Stimulated activated CD8-positive, alpha-beta memory T cell treated with anti-CD3 and anti-CD28 coated beads, Interleukin-15, amount 100 ng/mL, for 24 hours (primary cell): ENCODE measurements around the gene GLCE.
"Not testable (repeated sequence)": the region's sequence is repeated elsewhere in the genome, so short reads cannot be mapped to it uniquely, and the experiment has no call there.

Source experiments
- DNase-seq: peaks from one replicate; pipeline ENCODE4 v3.0.0-alpha.2; 2020; ENCODE audit warnings: low read depth

GLCE gene

DNA sequence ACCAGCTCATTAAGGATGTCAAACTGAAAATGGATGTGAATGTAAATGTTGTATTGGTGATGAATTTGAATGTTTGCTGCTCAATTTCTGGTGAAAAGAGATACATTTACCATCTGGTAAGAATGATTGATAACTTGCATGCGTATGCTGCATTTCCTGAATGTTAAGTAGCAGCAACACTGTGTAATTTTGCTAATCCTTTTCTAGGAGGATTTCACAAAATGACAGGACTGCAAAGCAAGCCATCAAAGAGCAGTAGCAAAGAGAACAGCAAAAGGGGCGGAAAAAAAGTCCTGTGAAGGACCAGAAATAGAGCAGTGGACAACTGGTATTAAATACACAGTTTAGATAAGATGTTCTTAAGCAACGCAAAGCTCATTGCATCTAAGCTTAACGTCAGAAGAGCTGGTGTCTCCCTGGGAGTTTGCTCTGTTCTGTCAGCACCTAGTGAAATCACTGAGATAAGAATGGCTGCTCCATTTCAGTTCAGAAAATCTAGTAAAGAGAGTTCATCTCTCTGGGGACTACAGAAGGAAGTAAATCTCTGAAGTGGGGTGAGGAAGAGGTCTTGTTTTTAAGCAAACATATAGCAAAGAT, 114.7 kb downstream of the GLCE start:
- no peak for DNase-seq

DNA sequence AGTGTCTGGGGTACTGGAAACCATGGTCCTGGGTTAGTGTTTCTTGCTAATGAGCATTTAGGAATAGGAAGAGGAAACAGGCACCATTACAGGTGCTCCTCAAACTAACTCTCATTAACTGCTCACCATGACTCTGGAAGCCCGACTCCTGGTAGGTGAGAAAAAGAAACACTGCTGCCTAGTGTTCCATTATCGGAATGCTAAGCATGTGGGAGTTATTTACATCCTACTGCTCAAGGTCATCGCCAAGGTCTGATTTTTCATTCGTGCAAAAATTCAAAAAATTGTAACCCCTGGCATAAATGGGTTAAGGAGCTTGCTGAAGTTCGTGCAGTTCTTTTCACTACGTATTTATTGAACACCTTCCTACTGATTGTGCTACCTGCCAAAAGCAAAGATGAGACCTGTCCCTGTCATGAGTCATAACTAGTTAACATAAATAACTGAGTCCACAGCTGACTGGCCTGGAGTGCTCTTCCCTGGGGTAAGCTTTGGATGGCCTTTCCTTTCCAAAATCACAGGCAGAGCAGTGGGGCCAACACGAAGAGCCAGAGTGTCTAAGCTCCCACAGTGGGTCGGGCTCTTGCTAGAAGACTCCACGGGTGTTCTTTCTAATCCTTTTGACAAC, 115.6 kb downstream of the GLCE start:
- no peak for DNase-seq

DNA sequence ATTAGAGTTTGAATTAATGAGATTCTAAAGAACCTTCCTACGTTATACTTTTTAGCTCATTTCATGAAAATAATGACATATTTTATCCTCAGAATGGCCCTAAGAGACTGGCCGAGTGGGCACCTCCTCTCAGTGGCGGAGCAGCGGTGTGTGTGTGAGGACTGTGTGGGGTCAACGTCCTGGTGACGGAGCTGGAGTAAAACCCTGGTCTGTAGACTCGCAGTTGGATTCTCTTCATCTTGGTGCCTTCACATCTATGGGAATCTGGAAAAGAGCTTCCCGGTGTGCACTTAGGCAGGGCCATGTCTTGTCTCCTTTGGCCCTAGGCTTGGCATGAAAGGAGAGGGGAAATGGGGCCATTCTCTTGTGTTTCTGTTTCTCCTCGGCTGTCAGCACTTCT, 116.9 kb downstream of the GLCE start:
- DNase-seq, result no peak

DNA sequence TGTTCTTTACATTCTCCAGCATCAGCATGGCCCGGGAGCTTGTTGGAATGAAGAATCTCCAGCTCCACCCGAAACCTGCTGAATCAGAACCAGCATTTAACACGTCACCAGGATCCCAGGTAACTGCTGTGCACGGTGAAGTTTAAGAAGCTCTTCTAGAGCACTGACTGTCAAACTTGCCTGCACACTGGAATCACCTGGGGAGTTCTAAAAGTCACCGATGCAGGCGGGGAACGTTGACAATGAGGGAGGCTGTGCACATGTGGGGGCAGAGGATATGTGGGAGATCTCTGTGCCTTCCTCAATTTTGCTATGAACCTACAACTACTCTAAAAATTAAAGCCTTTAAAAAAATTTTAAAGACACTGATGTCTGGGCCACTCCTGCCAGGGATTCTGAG, 119.2 kb downstream of the GLCE start:
- no peak for DNase-seq

DNA sequence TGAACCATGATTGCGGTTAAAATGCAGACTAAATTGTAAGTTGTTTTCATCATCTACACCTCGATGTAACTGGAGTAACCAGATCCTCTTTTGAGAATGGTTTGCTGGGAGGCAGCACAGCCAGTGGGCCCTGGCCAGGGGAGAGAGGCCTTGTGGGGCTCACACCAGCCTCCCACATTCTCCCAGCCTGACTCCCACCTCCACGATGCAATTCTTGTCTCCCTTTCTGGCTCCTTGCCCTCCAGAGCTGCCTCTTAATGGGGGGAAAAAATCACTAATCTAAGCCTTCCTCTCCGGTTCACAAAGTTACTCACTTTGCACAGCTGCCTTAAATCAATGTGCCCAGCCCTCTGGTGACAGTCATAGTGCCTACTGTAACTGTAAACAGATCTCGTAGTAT, 120.3 kb downstream of the GLCE start:
- no peak for DNase-seq

DNA sequence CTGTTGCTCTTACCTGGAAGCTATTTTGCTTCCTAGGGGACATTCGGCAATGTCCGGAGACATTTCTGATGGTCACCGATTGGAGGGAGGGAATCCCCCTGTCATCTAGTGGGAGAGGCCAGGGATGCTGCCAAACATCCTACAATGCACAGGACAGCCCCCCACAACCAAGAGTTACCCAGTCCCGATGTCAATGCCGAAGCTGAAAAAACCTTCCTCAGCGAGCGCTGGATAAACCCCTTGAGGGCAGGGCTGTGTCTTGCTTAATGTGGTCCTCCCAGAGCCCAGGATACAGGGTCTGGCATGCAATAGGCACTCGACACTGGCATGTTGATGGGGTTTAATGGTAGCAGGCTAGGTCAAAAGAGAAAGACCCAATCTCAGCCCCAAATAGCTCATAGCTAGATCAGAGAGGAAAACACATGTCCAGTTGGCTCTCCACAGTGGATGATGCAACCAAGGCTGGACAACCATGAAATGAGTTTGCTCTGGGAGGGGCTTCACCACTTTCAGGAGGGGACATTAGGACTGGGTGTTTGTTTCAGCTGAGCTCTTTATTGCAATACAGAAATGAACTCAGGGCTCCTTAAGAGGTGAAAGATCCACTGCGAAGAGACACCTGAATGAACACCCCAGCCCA, 121.8 kb downstream of the GLCE start:
- no peak for DNase-seq

DNA sequence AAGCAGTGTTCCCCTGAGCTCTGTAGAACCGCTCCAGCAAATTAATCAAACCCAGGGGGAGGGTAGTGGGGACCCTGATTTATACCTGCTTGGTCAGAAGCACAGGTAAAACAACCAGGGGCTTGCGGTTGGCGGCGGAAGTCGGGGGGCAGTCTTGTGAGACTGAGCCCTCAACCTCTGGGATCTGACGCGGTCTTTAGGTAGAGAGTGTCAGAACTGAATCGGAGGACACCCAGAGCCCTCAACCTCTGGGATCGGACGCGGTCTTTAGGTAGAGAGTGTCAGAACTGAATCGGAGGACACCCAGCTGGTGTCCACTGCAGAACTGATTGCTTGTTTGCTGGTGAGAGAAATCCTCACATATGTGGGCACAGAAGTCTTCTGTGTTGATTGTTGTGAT, 125.4 kb downstream of the GLCE start:
- no peak for DNase-seq

DNA sequence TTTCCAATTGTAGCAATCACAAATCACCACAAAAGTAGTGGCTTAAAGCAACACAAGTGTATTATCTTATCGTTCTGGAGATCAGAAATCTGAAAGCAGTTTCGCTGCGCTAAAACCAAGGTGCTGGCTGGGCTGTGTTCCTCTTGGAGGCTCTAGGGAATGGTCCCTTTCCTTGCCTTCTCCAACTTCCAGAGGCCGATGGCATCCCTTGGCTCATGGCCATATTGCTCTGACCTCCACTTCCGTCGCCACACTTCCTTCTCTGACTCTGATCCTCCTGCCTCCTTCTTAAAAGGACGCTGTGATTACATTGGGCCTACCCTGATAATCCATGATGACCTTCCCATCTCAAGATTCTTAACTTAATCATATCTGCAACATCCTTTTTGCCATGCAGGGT, 127.6 kb downstream of the GLCE start:
- no peak for DNase-seq

DNA sequence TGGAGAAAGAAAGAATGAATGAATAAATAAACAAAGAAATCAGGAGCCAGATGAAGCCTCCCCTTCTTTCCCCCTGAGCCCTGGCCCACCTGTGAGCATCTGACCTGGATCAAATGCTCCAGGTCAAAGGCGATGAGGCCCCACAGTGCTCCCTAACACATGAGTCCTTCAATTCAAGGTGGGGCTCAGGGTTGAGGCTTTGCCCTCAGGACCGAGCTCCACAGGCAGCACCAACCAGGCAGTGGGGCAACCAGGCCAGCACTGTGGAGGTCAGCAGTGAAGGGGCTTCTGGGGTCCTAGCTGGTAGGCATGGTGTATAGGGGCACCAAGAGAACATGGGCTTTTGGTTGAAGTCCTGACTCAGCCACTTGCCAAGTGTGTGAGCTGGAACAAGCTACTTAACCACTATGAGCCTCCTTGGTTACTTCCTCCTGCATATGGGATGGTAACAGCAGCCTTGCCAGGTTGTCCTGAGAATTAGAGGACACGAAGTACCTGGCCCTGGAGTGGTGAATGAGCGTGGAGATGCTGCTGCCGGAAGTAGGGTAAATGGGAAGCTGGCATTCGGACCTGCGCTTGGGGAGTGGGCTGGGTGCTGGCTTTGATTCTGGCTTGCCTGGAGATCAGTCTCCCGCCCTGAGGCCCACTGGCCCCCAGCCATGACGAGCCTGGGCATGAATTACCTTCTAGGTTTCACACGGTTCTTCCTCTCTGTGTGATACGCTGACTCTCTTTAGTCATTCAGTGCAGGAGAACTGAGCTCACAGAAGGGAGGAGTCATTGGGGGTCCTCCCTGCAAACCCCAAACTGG, 128.3 kb downstream of the GLCE start:
- DNase-seq, result no peak

DNA sequence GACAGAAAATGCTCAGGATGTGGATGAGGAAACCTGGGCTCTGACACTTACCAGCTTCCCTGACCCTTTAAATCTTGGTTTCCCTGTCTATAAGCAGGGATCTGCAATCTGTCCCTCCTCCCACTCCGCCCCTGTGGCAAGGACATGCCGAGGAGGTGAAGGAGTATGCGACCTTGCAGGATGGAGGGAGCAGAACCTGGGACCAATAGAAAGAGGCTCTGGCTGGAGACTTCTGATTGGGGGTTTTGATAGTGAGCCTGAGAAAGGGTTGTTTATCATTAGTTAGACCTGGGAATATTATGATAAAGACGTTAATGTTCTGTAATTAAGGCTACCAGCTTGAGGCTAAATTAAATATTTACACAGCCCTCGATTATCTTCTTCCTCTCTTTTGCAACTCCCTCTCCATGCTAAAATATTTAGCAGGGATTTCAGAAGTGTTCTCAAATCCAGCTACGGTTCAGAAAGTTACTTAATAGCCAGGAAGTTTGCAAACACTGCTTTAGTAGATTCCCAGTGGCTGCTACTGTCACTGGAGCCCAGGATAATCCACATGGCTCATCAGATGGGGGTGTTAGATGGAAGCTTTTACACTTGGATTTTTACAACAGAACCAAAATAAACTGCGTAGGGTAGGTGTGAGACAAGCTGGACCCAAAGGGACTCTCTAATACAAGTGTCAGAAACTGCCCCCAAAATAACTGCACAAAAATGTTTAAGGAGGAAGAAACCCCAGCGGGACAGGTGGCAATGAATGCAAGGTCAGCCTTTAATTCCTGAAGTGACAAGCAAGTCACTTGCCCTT, 129.1 kb downstream of the GLCE start:
- DNase-seq, result no peak

DNA sequence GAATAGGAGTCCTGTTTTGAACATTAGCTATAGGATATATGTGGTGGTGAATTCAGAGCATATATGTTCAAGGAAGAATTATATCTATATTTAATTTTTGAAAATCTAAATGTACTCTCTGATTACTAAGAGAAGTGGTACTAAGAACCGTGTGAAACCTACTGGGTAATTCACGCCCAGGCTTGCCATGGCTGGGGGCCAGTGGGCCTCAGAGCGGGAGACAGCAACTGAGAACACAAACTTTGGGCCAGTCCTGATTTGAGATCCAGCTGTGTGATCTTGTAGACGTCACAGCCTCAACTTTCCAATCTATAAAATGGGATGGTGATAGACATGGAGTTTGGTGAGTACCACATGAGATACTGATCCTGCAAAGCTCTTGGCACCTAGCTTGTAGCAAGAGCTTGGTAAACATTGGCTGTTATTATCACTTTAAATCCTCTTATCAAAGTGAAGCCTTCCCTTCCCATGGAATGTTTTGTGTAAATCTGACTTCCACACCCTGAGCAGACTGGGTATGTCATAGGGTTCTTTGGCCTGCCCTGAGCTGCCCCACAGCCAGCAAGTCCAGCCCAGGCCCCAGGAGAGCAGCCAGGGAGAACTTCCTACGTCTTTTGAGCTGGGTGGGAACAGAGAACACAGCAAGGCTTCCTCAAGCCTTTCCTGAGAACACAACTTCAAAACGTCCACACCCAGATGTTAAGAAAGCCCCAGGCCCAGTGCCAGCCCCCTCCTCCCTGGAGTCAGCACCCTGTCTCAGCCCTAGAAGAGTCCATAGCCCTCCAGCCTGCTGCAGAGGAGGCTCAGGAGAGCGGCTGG, 130.1 kb downstream of the GLCE start:
- DNase-seq, result no peak

DNA sequence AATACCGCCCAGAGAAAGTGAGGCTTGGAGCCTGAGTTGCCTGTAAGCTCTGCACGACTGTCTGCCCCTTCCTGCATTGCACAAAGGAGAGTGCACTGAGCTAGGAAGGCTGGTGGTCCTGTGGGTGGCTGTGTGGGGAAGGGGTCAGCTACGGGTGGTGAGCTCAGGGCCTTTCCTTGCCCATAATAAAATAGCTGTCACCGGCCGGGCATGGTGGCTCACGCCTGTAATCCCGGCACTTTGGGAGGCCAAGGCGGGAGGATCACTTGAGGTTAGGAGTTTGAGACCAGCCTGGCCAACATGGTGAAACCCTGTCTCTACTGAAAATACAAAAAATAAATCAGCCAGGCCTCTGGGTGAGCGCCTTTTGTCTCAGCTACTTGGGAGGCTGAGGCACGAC, 131.2 kb downstream of the GLCE start:
- not testable (repeated sequence) for DNase-seq

DNA sequence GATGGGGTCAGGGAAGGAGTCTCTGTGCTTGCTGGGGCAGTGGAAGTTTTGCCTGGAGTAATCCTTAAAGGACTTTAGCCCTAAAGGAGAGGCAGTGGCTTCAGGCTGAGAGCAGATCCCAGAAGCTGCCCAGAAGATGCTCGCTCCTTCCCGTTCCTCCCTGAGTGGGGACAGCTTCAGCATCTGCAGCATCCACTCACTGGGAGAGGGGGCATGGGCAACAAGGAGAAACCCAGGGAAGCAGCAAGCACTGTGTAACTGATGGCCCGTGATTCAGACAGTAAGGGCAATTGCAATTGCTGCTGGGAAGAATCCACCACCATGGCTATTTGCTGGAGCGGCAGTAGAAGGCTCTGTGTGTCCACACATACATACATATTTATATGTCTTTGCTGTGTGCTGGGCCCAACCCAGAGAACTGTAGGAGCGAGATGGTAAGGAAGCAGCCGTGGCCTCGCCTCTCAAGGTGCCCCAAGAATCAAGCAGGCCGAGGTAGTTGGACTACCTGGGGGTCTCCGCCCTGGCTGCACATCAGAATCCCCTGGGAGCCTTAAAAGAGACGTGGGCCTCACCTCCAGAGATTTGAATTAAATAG, 132.5 kb downstream of the GLCE start:
- DNase-seq, result no peak

DNA sequence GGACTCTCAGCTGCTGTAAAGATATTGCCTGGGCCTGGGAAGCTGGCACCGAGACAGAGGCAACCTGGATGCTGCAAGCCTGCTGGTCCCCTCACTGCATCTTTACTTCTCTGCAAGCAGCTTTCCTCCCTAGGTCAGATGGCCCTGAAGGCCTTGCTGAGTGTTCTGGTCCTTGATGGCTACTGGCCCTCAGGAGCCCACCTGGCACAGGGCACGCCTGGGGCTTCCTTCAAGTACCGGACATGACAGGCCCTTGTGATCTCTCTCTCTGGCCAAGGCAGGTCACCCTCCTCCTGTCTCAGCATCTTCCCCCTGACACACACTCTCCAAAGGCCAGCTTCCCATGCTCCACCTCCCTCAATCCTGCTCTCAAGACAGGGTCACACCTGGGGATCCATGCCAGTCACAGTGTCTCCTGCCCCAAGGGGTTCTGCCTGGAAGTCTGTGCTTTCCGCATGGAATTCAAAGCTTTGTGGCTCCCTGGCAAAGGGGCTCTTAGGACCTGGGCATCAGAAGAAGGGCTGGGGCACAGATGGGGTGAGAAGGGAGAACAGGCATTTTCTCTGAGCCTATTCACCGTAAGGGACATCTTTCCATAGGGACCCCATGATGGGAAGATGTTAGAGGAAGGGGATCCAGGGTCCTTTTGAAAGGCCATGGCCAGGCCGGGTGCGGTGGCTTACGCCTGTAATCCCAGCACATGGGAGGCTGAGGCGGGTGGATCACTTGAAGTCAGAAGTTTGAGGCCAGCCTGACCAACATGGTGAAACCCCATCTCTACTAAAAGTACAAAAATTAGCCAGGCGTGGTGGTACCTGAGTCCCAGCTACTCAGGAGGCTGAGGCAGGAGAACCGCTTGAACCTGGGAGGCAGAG, 133.5 kb downstream of the GLCE start:
- no peak for DNase-seq

DNA sequence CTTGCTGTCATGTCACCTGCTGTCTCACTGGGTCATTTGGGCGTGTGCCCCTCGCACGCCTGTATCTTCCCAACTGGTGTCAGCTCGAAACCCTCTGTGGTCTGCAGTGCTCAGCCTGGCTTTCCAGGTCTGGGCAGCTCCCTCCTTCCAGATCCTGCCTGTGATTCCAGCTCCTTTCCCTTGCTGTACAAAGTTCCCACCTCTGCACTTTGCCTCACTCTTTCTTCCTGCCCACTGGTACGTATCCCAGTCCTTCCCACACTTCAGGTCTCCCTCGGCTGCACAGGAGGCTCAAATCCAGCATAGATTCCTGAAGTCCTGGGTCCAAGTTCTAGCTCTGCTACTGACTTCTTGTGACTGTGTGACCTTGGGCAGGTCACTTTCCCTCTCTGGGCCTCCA, 136.2 kb downstream of the GLCE start:
- DNase-seq, result no peak

DNA sequence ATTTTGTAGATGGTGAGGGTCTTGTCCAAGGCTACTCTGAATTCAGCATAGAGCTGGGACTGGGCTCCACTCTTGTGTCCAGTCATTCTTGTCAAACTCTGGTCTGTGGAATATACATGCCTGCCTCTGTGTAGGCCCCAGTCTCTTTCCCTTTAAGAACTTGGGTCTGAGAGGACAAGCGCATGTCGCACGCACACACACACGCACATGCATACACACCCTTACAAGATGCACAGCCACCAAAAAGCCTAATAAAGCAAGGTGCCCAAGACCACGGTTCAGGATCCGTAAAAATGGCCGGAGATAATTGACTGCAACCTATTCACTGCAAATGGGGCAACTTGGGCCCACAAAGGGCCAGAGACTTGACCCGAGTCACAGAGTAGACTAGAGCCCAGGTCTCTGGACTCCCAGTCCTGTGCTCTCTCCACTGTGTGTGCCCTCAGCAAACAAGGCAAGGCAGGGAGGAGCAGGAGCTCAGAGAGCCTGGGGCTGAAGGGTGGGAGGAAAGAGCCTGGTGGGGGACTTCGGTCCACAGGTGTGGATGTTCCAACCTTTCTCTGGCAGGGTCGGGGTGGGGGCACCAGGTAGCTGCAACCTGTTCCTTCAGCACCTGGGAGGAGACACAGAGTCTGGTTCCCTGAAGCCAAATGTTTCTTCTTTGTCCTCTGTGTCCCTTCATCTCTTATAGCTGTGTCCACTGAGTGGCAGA, 137.4 kb downstream of the GLCE start:
- DNase-seq, result no peak

DNA sequence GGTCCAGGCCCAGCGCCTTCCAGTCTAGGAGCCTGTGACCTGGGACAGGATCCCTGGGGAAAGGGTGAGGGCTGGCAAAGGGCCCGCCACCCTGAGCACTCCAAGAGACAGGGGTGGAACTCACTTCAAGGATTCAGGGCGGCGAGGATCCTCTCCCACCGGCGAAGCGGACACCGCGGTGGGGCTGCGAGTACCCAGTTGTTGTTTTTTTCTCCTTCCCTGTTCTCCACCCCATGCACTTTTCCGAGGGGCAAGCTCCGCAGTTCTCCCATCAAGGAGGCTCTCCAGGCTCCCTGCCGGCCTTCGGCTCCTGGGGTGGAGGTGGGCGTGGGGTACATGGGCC, 137.9 kb downstream of the GLCE start:
- no peak for DNase-seq

DNA sequence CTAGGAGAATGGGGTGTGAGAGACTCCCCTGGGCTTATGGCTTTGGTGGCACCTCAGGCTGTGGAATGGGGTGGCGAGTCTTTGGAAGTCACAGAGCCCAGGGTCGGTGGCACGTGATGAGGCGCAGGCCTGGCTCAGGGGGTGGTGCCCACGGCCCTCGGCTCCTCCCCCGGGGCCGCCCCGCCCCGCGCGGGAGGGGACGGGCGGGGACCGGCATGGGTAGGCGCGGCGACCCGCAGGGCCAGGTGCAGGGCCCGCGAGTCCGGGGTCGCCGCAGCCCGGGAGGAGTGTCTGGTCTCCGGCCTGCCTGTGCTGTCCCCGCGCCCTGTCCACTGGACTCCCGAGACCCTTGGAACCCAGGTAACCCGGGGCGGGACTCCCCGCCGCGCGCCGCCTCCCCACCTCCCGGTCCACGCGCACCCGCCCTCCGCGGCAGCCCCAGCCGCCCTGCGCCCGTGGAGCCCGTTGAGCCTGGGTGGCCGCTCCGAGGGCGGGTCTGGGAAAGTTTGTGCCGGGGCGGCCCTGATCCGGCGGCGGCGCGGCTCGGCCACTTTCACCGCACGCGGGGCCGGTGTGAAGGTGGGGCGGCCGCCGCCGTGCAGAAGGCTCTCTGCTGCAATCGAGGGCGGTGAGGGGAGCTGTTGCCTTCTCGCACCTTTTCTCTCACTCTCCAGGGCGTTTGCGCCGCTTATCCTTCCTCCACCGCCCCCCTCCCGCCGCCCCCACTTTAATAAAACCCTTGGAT, 138.4 kb downstream of the GLCE start, which contains the start of gene PAQR5:
TSS of gene PAQR5 (plus strand) at position 216 of the 745 bp plus-strand sequence. CDS start 61,169 bp downstream, outside the sequence.
- DNase-seq, result no peak
